PC-9 (cell line): ENCODE data around the gene LRSAM1.

Source experiments
- EZH2 ChIP-seq: fragments of 200-600 bp; sonication (generic); IDR thresholded peaks from 2 replicates; pipeline ENCODE4 v1.8.0; 2017; ENCODE audit warnings: antibody characterized with exemption, low read depth
- TF ChIP-seq, protein P1 (sequence below): fragments of 200-600 bp; sonication (generic); conservative IDR thresholded peaks from 2 replicates; pipeline ENCODE4 v1.6.1; 2017; ENCODE audit warnings: mixed run types, antibody characterized with exemption, mild to moderate bottlenecking, moderate library complexity

DNA sequence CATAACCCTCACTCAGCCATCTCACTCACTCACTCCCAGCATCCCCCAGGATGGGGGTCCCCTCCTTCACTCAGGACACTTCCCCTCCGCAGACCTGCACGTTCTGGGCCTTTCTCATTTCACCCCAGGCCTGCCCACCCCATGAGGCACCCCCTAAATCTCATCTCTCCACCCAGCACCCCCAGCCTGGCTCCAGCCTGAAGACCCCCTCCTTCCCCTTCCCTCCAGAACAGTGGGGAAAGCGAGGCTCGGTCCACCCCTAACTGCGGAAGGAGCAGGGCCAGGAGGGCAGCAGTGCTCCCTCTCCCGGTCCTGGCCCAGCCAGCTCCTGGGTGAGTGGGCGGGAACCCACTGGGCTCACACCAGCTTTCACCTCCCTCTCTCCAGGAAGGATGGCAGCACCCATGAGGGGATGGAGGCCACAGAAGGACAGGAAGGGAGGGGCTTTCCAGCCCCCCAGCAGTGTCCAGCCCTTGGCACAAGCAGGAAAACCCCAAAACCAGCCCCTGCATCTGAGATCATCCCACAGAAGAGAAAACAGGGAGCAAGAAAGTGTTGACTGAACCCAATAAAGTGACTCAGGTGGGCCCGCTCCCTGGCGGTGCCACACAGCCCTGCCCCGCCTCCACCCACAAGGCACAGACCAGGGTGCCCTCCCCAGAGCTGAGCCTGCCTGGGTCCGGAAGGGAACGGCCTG, 55.0 kb downstream of the LRSAM1 start:
- no peak for TF ChIP-seq EZH2
- TF ChIP-seq, protein P1, sequence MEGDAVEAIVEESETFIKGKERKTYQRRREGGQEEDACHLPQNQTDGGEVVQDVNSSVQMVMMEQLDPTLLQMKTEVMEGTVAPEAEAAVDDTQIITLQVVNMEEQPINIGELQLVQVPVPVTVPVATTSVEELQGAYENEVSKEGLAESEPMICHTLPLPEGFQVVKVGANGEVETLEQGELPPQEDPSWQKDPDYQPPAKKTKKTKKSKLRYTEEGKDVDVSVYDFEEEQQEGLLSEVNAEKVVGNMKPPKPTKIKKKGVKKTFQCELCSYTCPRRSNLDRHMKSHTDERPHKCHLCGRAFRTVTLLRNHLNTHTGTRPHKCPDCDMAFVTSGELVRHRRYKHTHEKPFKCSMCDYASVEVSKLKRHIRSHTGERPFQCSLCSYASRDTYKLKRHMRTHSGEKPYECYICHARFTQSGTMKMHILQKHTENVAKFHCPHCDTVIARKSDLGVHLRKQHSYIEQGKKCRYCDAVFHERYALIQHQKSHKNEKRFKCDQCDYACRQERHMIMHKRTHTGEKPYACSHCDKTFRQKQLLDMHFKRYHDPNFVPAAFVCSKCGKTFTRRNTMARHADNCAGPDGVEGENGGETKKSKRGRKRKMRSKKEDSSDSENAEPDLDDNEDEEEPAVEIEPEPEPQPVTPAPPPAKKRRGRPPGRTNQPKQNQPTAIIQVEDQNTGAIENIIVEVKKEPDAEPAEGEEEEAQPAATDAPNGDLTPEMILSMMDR, result peak; percentile 35; the same call in 1 of the 2 replicates
